KOPT-K1 (cell line): ENCODE results near the gene SNX9.

ENCODE experiments used
- H3K27ac ChIP-seq: fragments of 200-600 bp; sonication (generic); 2 replicates; pipeline ENCODE4 v1.5.1; 2016; ENCODE audit warnings: antibody characterized with exemption, mild to moderate bottlenecking, low read depth, low read length; ENCODE audit not compliant: poor library complexity, severe bottlenecking
- H3K36me3 ChIP-seq: fragments of 200-600 bp; sonication (generic); 2 replicates; pipeline ENCODE4 v1.5.1; 2017; ENCODE audit warnings: antibody characterized with exemption, mild to moderate bottlenecking, low read length, moderate library complexity; ENCODE audit not compliant: insufficient read depth
- H3K9me3 ChIP-seq: fragments of 200-600 bp; sonication (generic); 2 replicates; pipeline ENCODE4 v1.5.1; 2017; ENCODE audit warnings: antibody characterized with exemption, low read length, mild to moderate bottlenecking; ENCODE audit not compliant: insufficient read depth, poor library complexity, severe bottlenecking

SNX9 gene

GRCh38 chr6:157812425-157813171, 10.4 kb upstream of the SNX9 start:
- H3K36me3 ChIP-seq = no peaks in the 10 kb centered on the region
- H3K9me3 ChIP-seq = peaks cover 5% of the 10 kb centered on the region
- no peak overlapping the region for H3K27ac ChIP-seq

- H3K36me3 ChIP-seq = no peaks in the 10 kb centered on the region
- H3K9me3 ChIP-seq = peaks cover 5% of the 10 kb centered on the region
- H3K27ac ChIP-seq = no peak overlapping the region
Observed at GRCh38 chr6:157813191-157813590, 9.9 kb upstream of the SNX9 start.

- Histone ChIP-seq H3K36me3 (no peaks in the 10 kb centered on the region), H3K9me3 (no peaks in the 10 kb centered on the region), H3K27ac (no peak overlapping the region)
Observed at GRCh38 chr6:157813750-157814455, 9.1 kb upstream of the SNX9 start.

GRCh38 chr6:157814883-157815282, 8.2 kb upstream of the SNX9 start:
- no peaks in the 10 kb centered on the region for H3K9me3 ChIP-seq
- no peak overlapping the region for H3K27ac ChIP-seq
- no peaks in the 10 kb centered on the region for H3K36me3 ChIP-seq

- no peaks in the 10 kb centered on the region for H3K36me3 ChIP-seq
- H3K27ac ChIP-seq = no peak overlapping the region
Observed at GRCh38 chr6:157821342-157822033, 1.6 kb upstream of the SNX9 start.

GRCh38 chr6:157822245-157823000, 623 bp upstream of the SNX9 start:
- Histone ChIP-seq H3K36me3 (no peaks in the 10 kb centered on the region), H3K9me3 (no peaks in the 10 kb centered on the region), H3K27ac (no peak overlapping the region)

More at GRCh38 chr6:157821342-157822033, 1.6 kb upstream of the SNX9 start:
- no peaks in the 10 kb centered on the region for H3K9me3 ChIP-seq

- Histone ChIP-seq H3K9me3 (no peaks in the 10 kb centered on the region), H3K27ac (no peak overlapping the region), H3K36me3 (no peaks in the 10 kb centered on the region)
Observed at GRCh38 chr6:157823528-157824370, 703 bp downstream of the SNX9 start.

- H3K9me3 ChIP-seq = no peaks in the 10 kb centered on the region
- no peak overlapping the region for H3K27ac ChIP-seq
- no peaks in the 10 kb centered on the region for H3K36me3 ChIP-seq
Observed at GRCh38 chr6:157825243-157825904, 2.3 kb downstream of the SNX9 start.

GRCh38 chr6:157830354-157831017, 7.4 kb downstream of the SNX9 start:
- Histone ChIP-seq H3K36me3 (no peaks in the 10 kb centered on the region), H3K9me3 (no peaks in the 10 kb centered on the region), H3K27ac (no peak overlapping the region)

GRCh38 chr6:157831018-157831369, 7.9 kb downstream of the SNX9 start:
- H3K9me3 ChIP-seq = no peaks in the 10 kb centered on the region
- no peak overlapping the region for H3K27ac ChIP-seq
- no peaks in the 10 kb centered on the region for H3K36me3 ChIP-seq

GRCh38 chr6:157831424-157832249, 8.6 kb downstream of the SNX9 start:
- Histone ChIP-seq H3K9me3 (no peaks in the 10 kb centered on the region), H3K36me3 (no peaks in the 10 kb centered on the region), H3K27ac (no peak overlapping the region)

- no peak overlapping the region for H3K27ac ChIP-seq
- no peaks in the 10 kb centered on the region for H3K9me3 ChIP-seq
Observed at GRCh38 chr6:157832250-157832967, 9.4 kb downstream of the SNX9 start.

More at GRCh38 chr6:157832250-157832967, 9.4 kb downstream of the SNX9 start:
- H3K36me3 ChIP-seq = no peaks in the 10 kb centered on the region
